AG04450 (cell line): ENCODE data around the gene ACSL5. TPM values are rescaled to one million over a fixed set of nuclear protein-coding genes. Genes with fewer than 3 reads are reported as not detected.

Experiments used
- CTCF ChIA-PET: fragments of 300-600, 350-600 bp; formaldehyde crosslinking; extraction: SDS; loops from one replicate; lab custom pipeline; 2022; ENCODE audit warnings: antibody characterized with exemption, inconsistent platforms; lab: Charles Lee
- POLR2A ChIA-PET: fragments of 350-600 bp; formaldehyde crosslinking; extraction: SDS; loops from one replicate; lab custom pipeline; 2021; ENCODE audit warnings: antibody characterized with exemption, inconsistent platforms; lab: Yijun Ruan, JAX
- DNase-seq: peaks from one replicate; pipeline ENCODE4 v3.0.0-alpha.2; 2011; ENCODE audit warnings: low read depth, low spot score
- H3K27ac ChIP-seq: one replicate; pipeline ENCODE4 v1.5.1; 2012; ENCODE audit warnings: low read depth, low read length, control low read depth
- H3K27me3 ChIP-seq: one replicate; pipeline ENCODE4 v1.6.0; 2012; ENCODE audit warnings: low read length; ENCODE audit not compliant: control insufficient read depth, insufficient read depth
- H3K4me3 ChIP-seq: 2 replicates; pipeline ENCODE4 v1.5.1; 2011; ENCODE audit warnings: mild to moderate bottlenecking, low read depth, low read length, control low read depth
- H3K9me3 ChIP-seq: 2 replicates; pipeline ENCODE4 v1.5.1; 2012; ENCODE audit warnings: low read length; ENCODE audit not compliant: control insufficient read depth, insufficient read depth
- polyA plus RNA-seq: library from polyadenylated mRNA; depleted of rRNA; stranded (reverse); fragments of >200 nt; gene quantifications from 2 replicates; pipeline ENCODE4 v1.2.3, GENCODE V29; 2011
- TF ChIP-seq, protein P1 (sequence below): IDR thresholded peaks from 2 replicates; pipeline ENCODE4 v1.5.1; 2011; ENCODE audit warnings: low read depth, low read length, control low read depth, inconsistent platforms

Gene ACSL5
- polyA plus RNA-seq, 1 experiment, result 2.0 TPM

DNA sequence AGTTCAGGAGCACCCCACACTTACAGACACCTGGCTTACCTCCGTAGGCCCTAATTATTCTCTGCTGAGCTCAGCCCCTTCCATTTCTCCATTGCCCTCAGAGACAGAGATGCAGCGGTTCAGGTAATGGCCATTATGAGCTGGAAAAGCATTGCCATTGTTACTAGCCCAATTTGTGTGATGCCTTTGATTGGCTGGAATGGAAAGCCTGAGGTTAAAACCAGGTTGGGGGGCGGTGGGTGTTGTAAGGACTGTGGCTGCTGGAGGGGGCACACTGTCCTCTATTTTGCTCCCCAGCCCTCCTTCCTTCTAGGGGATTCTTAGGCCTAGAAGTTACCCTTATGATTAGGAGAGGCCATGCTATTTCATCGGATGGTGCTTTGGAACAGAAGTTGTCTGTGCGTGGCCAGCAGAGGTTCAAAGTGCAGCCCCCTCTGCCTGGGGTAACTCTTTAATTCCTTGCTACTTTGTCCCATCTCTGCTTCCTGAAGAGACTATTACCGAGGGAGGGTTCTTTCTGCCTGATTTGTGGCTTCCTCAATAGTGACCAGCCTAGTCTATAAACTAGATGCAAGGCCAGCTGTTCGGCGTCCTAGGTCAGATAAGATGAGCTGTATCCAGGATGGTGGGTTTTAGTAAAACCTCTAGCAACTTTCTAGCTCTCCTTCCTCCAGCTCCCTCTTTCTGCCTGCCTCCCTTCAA lies 14.2 kb upstream of the ACSL5 start:
- no peak for DNase-seq
- H3K27me3 ChIP-seq, result no peaks in the 10 kb centered on the region
- POLR2A ChIA-PET, result no interaction called here
- CTCF ChIA-PET, result interaction anchor here (0.6 kb wide), 1 partner anchor 112 kb away, joined by 3 read pairs; no protein-coding TSS in a partner anchor
- no peak overlapping the region for H3K4me3 ChIP-seq
- no peaks in the 10 kb centered on the region for H3K9me3 ChIP-seq
- TF ChIP-seq, protein P1, sequence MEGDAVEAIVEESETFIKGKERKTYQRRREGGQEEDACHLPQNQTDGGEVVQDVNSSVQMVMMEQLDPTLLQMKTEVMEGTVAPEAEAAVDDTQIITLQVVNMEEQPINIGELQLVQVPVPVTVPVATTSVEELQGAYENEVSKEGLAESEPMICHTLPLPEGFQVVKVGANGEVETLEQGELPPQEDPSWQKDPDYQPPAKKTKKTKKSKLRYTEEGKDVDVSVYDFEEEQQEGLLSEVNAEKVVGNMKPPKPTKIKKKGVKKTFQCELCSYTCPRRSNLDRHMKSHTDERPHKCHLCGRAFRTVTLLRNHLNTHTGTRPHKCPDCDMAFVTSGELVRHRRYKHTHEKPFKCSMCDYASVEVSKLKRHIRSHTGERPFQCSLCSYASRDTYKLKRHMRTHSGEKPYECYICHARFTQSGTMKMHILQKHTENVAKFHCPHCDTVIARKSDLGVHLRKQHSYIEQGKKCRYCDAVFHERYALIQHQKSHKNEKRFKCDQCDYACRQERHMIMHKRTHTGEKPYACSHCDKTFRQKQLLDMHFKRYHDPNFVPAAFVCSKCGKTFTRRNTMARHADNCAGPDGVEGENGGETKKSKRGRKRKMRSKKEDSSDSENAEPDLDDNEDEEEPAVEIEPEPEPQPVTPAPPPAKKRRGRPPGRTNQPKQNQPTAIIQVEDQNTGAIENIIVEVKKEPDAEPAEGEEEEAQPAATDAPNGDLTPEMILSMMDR, result no peak
- no peak overlapping the region for H3K27ac ChIP-seq

DNA sequence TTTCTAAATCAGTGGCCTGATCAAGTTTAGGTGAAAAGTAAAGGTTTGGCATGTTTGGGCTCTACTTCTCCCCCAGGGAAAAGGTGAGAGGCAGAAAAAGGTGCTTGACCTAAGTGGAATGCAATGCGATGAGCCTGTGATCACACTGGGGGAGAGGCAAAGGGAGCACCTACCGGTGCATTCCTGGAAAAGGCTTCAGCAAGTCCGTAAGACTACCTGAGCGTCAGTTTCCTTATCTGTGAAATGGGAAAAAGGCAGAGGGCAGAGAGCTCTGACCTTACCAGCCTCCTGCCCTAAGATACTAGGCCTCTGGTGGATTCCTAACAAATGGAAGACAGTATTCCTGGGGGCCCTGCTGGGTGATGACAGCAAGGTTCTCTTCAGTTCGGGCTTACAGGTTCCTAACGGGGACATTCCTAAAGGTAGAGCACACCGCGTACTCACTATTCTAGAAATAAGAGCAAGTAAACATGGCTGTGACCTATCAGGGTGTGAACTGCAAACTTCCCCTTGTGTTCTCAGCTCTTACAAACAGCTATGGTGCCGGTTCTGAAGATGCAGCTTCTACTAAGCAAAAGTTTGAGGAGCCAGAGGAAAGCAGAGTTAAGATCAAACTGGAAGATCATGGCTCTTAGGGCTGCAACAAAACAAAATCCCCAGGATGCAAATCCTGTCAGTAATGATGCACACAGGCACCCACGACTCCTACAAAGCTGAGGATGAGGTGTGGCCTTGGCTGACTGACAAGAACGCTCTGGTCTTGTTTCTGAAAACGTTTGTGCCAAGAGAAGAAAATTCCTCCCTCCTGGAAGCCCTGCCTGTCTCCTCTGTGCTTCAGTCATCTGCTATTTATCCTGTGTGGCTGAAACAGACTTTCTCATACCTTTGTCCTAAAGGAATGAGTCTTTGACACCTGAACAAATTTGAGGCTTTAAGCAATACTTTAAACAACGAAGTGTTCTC lies 13.3 kb upstream of the ACSL5 start:
- DNase-seq, result no peak
- Histone ChIP-seq H3K9me3 (no peaks in the 10 kb centered on the region), H3K27ac (no peak overlapping the region), H3K27me3 (no peaks in the 10 kb centered on the region), H3K4me3 (no peak overlapping the region)
- POLR2A ChIA-PET, result no interaction called here
- TF ChIP-seq, protein P1, result no peak
- CTCF ChIA-PET, result interaction anchor here (0.6 kb wide), 2 partner anchors 33 to 112 kb away, joined by 3 to 4 read pairs; no protein-coding TSS in a partner anchor

DNA sequence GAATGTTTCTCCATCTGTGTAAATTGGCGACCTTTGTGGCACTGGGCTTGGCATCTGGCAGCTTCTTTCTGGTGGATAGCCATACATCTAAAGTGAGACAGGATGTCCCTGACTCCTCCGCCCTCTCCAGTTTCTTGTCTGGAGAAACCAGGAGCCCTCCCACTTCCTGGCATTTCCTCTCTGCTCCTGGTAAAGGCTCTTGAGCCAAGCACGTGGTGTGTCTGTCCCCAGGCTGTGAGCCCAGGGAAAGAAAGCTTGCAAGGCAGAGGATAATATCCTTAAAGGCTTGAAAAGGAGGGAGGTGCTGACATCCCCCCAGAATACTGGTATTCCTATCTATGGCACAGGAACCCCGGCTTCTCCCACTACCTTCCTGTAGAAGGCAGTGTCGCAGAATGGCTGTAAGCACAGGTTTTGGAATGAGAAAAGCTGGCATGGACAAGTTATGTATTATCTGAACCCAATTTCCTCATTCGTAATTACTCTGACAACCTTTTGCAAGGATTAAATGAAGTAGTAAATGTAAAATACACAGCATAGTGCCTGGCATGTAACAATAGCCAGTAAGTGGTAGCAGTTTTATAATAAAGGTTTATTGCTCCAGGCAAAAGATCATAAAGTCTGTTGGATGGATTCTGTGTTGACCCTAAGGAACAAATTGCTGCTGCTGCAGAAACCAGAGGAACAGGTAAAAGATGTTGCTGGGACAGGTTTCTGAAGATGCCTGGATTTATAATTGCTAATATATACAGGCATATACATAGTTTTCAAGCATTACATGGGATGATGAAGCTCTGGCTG lies 11.8 kb upstream of the ACSL5 start:
- ChIA-PET POLR2A (no interaction called here), CTCF (no interaction called here)
- H3K27ac ChIP-seq, result no peak overlapping the region
- H3K4me3 ChIP-seq, result no peak overlapping the region
- TF ChIP-seq, protein P1, result no peak
- H3K9me3 ChIP-seq, result no peaks in the 10 kb centered on the region
- H3K27me3 ChIP-seq, result no peaks in the 10 kb centered on the region
- DNase-seq, result no peak

DNA sequence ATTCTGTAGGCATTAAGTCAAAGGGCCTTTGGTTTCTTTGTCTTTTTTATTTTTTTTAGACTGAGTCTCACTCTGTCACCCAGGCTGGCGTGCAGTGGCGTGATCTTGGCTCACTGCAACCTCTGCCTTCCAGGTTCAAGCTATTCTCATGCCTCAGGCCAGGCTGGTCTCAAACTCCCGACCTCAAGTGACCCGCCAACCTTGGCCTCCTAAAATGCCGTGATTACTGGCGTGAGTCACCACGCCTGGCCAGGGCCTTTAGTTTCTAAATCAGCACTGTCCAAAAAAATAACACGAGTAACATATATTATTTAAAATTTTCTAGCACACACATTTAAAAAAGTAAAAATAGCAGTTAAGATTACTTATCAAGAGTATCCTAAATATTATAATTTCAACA lies 11.1 kb upstream of the ACSL5 start:
- no peaks in the 10 kb centered on the region for H3K9me3 ChIP-seq
- H3K27me3 ChIP-seq, result no peaks in the 10 kb centered on the region
- POLR2A ChIA-PET, result no interaction called here
- H3K27ac ChIP-seq, result no peak overlapping the region
- TF ChIP-seq, protein P1, result no peak
- CTCF ChIA-PET, result no interaction called here
- no peak overlapping the region for H3K4me3 ChIP-seq
- DNase-seq, result no peak
